Right atrium auricular region (tissue), 2 donors: ENCODE measurements around the gene MFAP4. TPM values are rescaled to one million over a fixed set of nuclear protein-coding genes. Genes with fewer than 3 reads are reported as not detected.

Experiments used
- DNase-seq: peaks from one replicate; pipeline ENCODE4 v3.0.0-alpha.2; 2019; ENCODE audit warnings: low spot score
- H3K27ac ChIP-seq, 2 donors: fragments of 200-600 bp; sonication (generic); 1 replicate in 1 of 2; 2 replicates in 1 of 2; pipeline ENCODE4 v1.5.1; 2016 to 2019
- H3K27me3 ChIP-seq, 2 donors: fragments of 200-600 bp; sonication (generic); one replicate each; pipeline versions ENCODE4 v1.5.1 to v1.6.0; 2017 to 2019
- H3K36me3 ChIP-seq: fragments of 200-600 bp; sonication (generic); one replicate; pipeline ENCODE4 v1.5.1; 2016
- H3K4me1 ChIP-seq, 2 donors: fragments of 200-600 bp; sonication (generic); one replicate each; pipeline versions ENCODE4 v1.5.1 to v1.6.0; 2017 to 2019
- H3K4me3 ChIP-seq, 2 donors: fragments of 200-600 bp; sonication (generic); 1 replicate in 1 of 2; 2 replicates in 1 of 2; pipeline ENCODE4 v1.5.1; 2017 to 2019; ENCODE audit warnings: mild to moderate bottlenecking in 1 of 2, moderate library complexity in 1 of 2
- H3K9me3 ChIP-seq, 2 donors: fragments of 200-600 bp; sonication (generic); one replicate each; pipeline ENCODE4 v1.5.1; 2019
- microRNA counts, 2 donors: library from miRNA; unstranded; fragments of <30 nt; microRNA quantifications; one replicate each; lab custom pipeline; 2016 to 2017
- microRNA-seq, 2 donors: library from miRNA; unstranded; fragments of <30 nt; microRNA quantifications; one replicate each; pipeline ENCODE4, GENCODE V29; 2016 to 2017; ENCODE audit warnings: borderline number of aligned reads in 2 of 2, borderline replicate concordance in 1 of 2
- total RNA-seq, 2 donors: library from RNA; depleted of rRNA; stranded (reverse); fragments of >200 nt; gene quantifications; one replicate each; pipeline ENCODE4 v1.1.0, GENCODE V29; 2016
- TF ChIP-seq, protein P1 (sequence below), 2 donors: fragments of 200-600 bp; sonication (generic); IDR thresholded peaks; one replicate each; pipeline ENCODE4 v1.5.1; 2019; ENCODE audit warnings: antibody characterized with exemption in 2 of 2

MFAP4 gene
- total RNA-seq, 2 donors from 2014 or later, result 78.5 to 104 TPM

DNA sequence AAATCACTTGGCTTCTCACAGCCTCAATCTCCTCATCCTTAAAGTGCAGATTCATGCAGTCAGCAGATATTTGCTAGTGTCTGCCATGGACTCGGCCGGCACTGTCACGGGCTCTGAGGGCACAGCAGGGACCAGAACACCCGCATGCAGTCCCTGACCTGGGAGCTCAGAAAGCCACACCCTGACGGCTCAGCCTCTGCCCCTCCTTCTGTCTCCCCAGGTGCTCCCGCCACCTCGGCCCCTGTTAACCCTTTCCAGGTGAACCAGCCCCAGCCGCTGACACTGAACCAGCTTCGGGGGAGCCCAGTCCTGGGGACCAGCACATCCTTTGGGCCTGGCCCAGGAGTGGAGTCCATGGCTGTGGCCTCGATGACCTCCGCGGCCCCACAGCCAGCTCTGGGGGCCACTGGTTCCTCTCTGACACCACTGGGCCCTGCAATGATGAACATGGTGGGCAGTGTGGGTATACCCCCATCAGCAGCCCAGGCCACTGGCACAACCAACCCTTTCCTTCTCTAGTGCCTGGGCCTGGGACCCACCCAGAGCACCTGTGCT, 53.2 kb downstream of the MFAP4 start:
- Histone ChIP-seq H3K27ac (no peak overlapping the region), H3K4me3 (no peak overlapping the region), H3K36me3 (peaks cover 22% of the 10 kb centered on the region), H3K27me3 (no peaks in the 10 kb centered on the region), H3K4me1 (peaks cover 0 to 41% of the 10 kb centered on the region in 2 donors), H3K9me3 (no peaks in the 10 kb centered on the region)
- TF ChIP-seq, protein P1, sequence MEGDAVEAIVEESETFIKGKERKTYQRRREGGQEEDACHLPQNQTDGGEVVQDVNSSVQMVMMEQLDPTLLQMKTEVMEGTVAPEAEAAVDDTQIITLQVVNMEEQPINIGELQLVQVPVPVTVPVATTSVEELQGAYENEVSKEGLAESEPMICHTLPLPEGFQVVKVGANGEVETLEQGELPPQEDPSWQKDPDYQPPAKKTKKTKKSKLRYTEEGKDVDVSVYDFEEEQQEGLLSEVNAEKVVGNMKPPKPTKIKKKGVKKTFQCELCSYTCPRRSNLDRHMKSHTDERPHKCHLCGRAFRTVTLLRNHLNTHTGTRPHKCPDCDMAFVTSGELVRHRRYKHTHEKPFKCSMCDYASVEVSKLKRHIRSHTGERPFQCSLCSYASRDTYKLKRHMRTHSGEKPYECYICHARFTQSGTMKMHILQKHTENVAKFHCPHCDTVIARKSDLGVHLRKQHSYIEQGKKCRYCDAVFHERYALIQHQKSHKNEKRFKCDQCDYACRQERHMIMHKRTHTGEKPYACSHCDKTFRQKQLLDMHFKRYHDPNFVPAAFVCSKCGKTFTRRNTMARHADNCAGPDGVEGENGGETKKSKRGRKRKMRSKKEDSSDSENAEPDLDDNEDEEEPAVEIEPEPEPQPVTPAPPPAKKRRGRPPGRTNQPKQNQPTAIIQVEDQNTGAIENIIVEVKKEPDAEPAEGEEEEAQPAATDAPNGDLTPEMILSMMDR (IDR thresholded peaks at IDR 0.05), result no peak
- no peak for DNase-seq

MicroRNA genes within 50 kb of the gene (microRNA counts, 767-probe panel; counts per million panel counts)
- microRNA hsa-miR-1180 (lab: Ali Mortazavi, UCI), result 2,929 to 6,263 counts per million in 2 donors

Small RNA genes within 50 kb of the gene (microRNA-seq; reads per million reads assigned to microRNA genes)
- gene MIR1180, result 232 to 479 reads per million in 2 donors

Other genes starting within 250 kb of the MFAP4 start
- 10 to 100 TPM; 68.0 to 73.1 TPM for gene EPN2, start 149.8 kb downstream of the MFAP4 start, total RNA-seq
- gene B9D1, start 24.5 kb downstream of the MFAP4 start, total RNA-seq, result 10 to 100 TPM; 18.7 to 24.6 TPM
- 10 to 100 TPM; 15.9 to 17.8 TPM for gene MAPK7, start 8.7 kb downstream of the MFAP4 start, total RNA-seq
- gene RNF112, start 24.0 kb upstream of the MFAP4 start, total RNA-seq, result 1 to 10 TPM in 1 of 2 donors, under 1 TPM in 1; 0.67 to 1.2 TPM
- gene SLC47A1, start 146.7 kb upstream of the MFAP4 start, total RNA-seq, result 1 to 10 TPM; 2.2 to 4.9 TPM